IMR-90 (cell line): Measurements from ENCODE around the gene GPC6. TPM values are rescaled to one million over a fixed set of nuclear protein-coding genes. Genes with fewer than 3 reads are reported as not detected.

Source experiments
- ATAC-seq: fragments of 200-7000 bp; cut with Tn5 transposase; 2 replicates; pipeline ENCODE4 v1.9.1; 2020; ENCODE audit warnings: low read depth, mild to moderate bottlenecking, moderate library complexity
- BruUV-seq: library from RNA; stranded (reverse); fragments of 400-500 nt; replicated peaks from 2 replicates; lab custom pipeline; 2021; lab: Mats Ljungman, UMichigan
- CTCF ChIA-PET: fragments of 300-600 bp; formaldehyde crosslinking; extraction: SDS; loops from one replicate; lab custom pipeline; 2021; ENCODE audit warnings: antibody characterized with exemption; lab: Yijun Ruan, JAX
- POLR2A ChIA-PET: fragments of 300-600 bp; sonication (Branson Sonifier 250); formaldehyde crosslinking; loops from one replicate; lab custom pipeline; 2022; ENCODE audit warnings: antibody characterized with exemption; ENCODE audit not compliant: unreplicated experiment; lab: Charles Lee
- DNase-seq: peaks from one replicate; pipeline ENCODE4 v3.0.0; 2013
- H2AFZ ChIP-seq: replicated peaks from 2 replicates; pipeline ENCODE3; 2013; ENCODE audit warnings: low read length, mild to moderate bottlenecking; ENCODE audit not compliant: poor library complexity
- H2AK5ac ChIP-seq: 2 replicates; pipeline ENCODE4 v1.6.1; 2013; ENCODE audit warnings: low read depth, low read length, inconsistent platforms
- H2AK9ac ChIP-seq: replicated peaks from 2 replicates; pipeline ENCODE3; 2013; ENCODE audit warnings: mild to moderate bottlenecking, low read depth, low read length, moderate library complexity; ENCODE audit not compliant: poor library complexity
- H2BK120ac ChIP-seq: 2 replicates; pipeline ENCODE4 v1.6.1; 2013; ENCODE audit warnings: low read depth, low read length, inconsistent platforms
- H2BK15ac ChIP-seq: 3 replicates; pipeline ENCODE4 v1.6.1; 2013; ENCODE audit warnings: low read depth, low read length, inconsistent platforms
- H2BK20ac ChIP-seq: 2 replicates; pipeline ENCODE4 v1.6.1; 2013; ENCODE audit warnings: low read depth, mild to moderate bottlenecking, inconsistent platforms, low read length, moderate library complexity
- H2BK5ac ChIP-seq: 2 replicates; pipeline ENCODE4 v1.6.1; 2013; ENCODE audit warnings: mild to moderate bottlenecking, low read depth, low read length, inconsistent platforms; ENCODE audit not compliant: poor library complexity, severe bottlenecking
- H3K14ac ChIP-seq: replicated peaks from 2 replicates; pipeline ENCODE4 v1.6.1; 2013; ENCODE audit warnings: low read depth, low read length, inconsistent platforms
- H3K18ac ChIP-seq: 2 replicates; pipeline ENCODE4 v1.6.1; 2013; ENCODE audit warnings: low read depth, low read length, control low read depth
- H3K23ac ChIP-seq: 2 replicates; pipeline ENCODE4 v1.6.1; 2013; ENCODE audit warnings: low read depth, low read length, inconsistent platforms
- H3K27ac ChIP-seq: 2 replicates; pipeline ENCODE4 v1.5.1; 2013; ENCODE audit warnings: mild to moderate bottlenecking, control low read depth, low read length; ENCODE audit not compliant: insufficient read depth
- H3K27me3 ChIP-seq: 2 replicates; pipeline ENCODE4 v1.6.1; 2013; ENCODE audit warnings: low read length; ENCODE audit not compliant: control insufficient read depth, insufficient read depth
- H3K36me3 ChIP-seq: 2 replicates; pipeline ENCODE4 v1.6.1; 2013; ENCODE audit warnings: low read length, mixed read lengths; ENCODE audit not compliant: control insufficient read depth, insufficient read depth
- H3K4ac ChIP-seq: 2 replicates; pipeline ENCODE4 v1.6.1; 2013; ENCODE audit warnings: low read depth, low read length, inconsistent platforms
- H3K4me1 ChIP-seq: 2 replicates; pipeline ENCODE4 v1.6.1; 2013; ENCODE audit warnings: low read length, mixed read lengths; ENCODE audit not compliant: control insufficient read depth, insufficient read depth
- H3K4me2 ChIP-seq: 2 replicates; pipeline ENCODE4 v1.6.1; 2013; ENCODE audit warnings: low read depth, mild to moderate bottlenecking, control low read depth, low read length, moderate library complexity
- H3K4me3 ChIP-seq: 2 replicates; pipeline ENCODE4 v1.5.1; 2013; ENCODE audit warnings: low read depth, mild to moderate bottlenecking, control low read depth, low read length, moderate library complexity; ENCODE audit not compliant: insufficient read depth
- H3K56ac ChIP-seq: 2 replicates; pipeline ENCODE4 v1.6.1; 2013; ENCODE audit warnings: low read length, inconsistent platforms; ENCODE audit not compliant: insufficient read depth; ENCODE audit errors: extremely low read depth
- H3K79me1 ChIP-seq, 2 experiments: 2 replicates each; pipeline ENCODE4 v1.6.1; 2013; ENCODE audit warnings: low read length in 2 of 2, inconsistent platforms in 1 of 2, low read depth in 1 of 2
- H3K9ac ChIP-seq: 2 replicates; pipeline ENCODE4 v1.6.1; 2013; ENCODE audit warnings: low read depth, low read length, control low read depth
- H3K9me1 ChIP-seq: 2 replicates; pipeline ENCODE4 v1.6.1; 2013; ENCODE audit warnings: low read length, inconsistent platforms; ENCODE audit not compliant: insufficient read depth
- H3K9me3 ChIP-seq: 2 replicates; pipeline ENCODE4 v1.6.1; 2013; ENCODE audit warnings: low read length; ENCODE audit not compliant: control insufficient read depth, insufficient read depth
- H4K20me1 ChIP-seq: 2 replicates; pipeline ENCODE4 v1.6.1; 2013; ENCODE audit warnings: low read length, inconsistent platforms; ENCODE audit not compliant: insufficient read depth
- H4K5ac ChIP-seq: 2 replicates; pipeline ENCODE4 v1.6.1; 2013; ENCODE audit warnings: mild to moderate bottlenecking, low read depth, low read length, control low read depth
- H4K8ac ChIP-seq, 2 experiments: 2 replicates each; pipeline ENCODE4 v1.6.1; 2013; ENCODE audit warnings: low read depth in 2 of 2, low read length in 2 of 2, control low read depth in 1 of 2, inconsistent platforms in 1 of 2
- H4K91ac ChIP-seq: 2 replicates; pipeline ENCODE4 v1.6.1; 2013; ENCODE audit warnings: low read depth, low read length, inconsistent platforms; ENCODE audit not compliant: insufficient read depth
- BHLHE40 ChIP-seq: fragments of 150-350 bp; IDR thresholded peaks from 2 replicates; pipeline ENCODE4 v1.6.1; 2016; ENCODE audit warnings: mild to moderate bottlenecking, low read depth, low read length
- CEBPB ChIP-seq: IDR thresholded peaks from 2 replicates; pipeline ENCODE4 v1.6.1; 2012; ENCODE audit warnings: low read depth, low read length, improper control_type of control experiment
- CHD1 ChIP-seq: IDR thresholded peaks from 2 replicates; pipeline ENCODE4 v1.6.1; 2012; ENCODE audit warnings: low read depth, low read length, improper control_type of control experiment
- FOS ChIP-seq: fragments of 150-350 bp; IDR thresholded peaks from 2 replicates; pipeline ENCODE4 v1.6.1; 2016; ENCODE audit warnings: low read depth, low read length
- MAFK ChIP-seq: IDR thresholded peaks from 2 replicates; pipeline ENCODE4 v1.6.1; 2012; ENCODE audit warnings: low read depth, low read length, improper control_type of control experiment
- MAZ ChIP-seq: IDR thresholded peaks from 2 replicates; pipeline ENCODE4 v1.6.1; 2012; ENCODE audit warnings: low read depth, mild to moderate bottlenecking, low read length, improper control_type of control experiment, moderate library complexity, borderline replicate concordance
- MXI1 ChIP-seq: IDR thresholded peaks from 2 replicates; pipeline ENCODE4 v1.6.1; 2012; ENCODE audit warnings: low read depth, mild to moderate bottlenecking, low read length, moderate library complexity, borderline replicate concordance
- NFE2L2 ChIP-seq: fragments of 150-350 bp; IDR thresholded peaks from 2 replicates; pipeline ENCODE4 v1.6.1; 2016; ENCODE audit warnings: low read depth, mild to moderate bottlenecking, low read length
- POLR2A ChIP-seq: IDR thresholded peaks from 2 replicates; pipeline ENCODE4 v1.6.1; 2012; ENCODE audit warnings: mild to moderate bottlenecking, low read depth, low read length
- RAD21 ChIP-seq: IDR thresholded peaks from 2 replicates; pipeline ENCODE4 v1.6.1; 2012; ENCODE audit warnings: low read length, improper control_type of control experiment
- RCOR1 ChIP-seq: IDR thresholded peaks from 2 replicates; pipeline ENCODE4 v1.6.1; 2012; ENCODE audit warnings: mild to moderate bottlenecking, low read length, improper control_type of control experiment; ENCODE audit not compliant: insufficient replicate concordance
- RFX5 ChIP-seq: IDR thresholded peaks from 2 replicates; pipeline ENCODE4 v1.8.0; 2012; ENCODE audit warnings: low read depth, mild to moderate bottlenecking, low read length, moderate library complexity
- SMC3 ChIP-seq: fragments of 150-350 bp; IDR thresholded peaks from 2 replicates; pipeline ENCODE4 v1.6.1; 2016; ENCODE audit warnings: low read depth, mild to moderate bottlenecking, antibody characterized with exemption, low read length, moderate library complexity
- WGBS, 2 experiments: methylation state at CpG; one replicate each; pipeline versions ENCODE4 v1.1.5 to v1.1.7; 2013; ENCODE audit warnings: missing lambda C conversion rate in 2 of 2; ENCODE audit not compliant: insufficient read length in 1 of 2; ENCODE audit errors: extremely low coverage in 2 of 2; 5-methylcytosine and 5-hydroxymethylcytosine counted together
- dilution Hi-C: fragments of 300-500 bp; cut with HindIII; formaldehyde crosslinking; loops from one replicate; pipeline ENCODE4 v1.14.3; 2018; ENCODE audit warnings: low sequenced_read_pairs; ENCODE audit not compliant: unreplicated experiment
- in situ Hi-C: fragments of 300-500 bp; cut with MboI; formaldehyde crosslinking; loops from 3 replicates; pipeline ENCODE4 v1.14.3; 2019; ENCODE audit warnings: low sequenced_read_pairs, inconsistent platforms, mixed read lengths
- intact Hi-C: fragments of 100-400 bp; cut with micrococcal nuclease; formaldehyde crosslinking; loops from 2 replicates; pipeline ENCODE4 v1.10.0; 2022
- polyA plus RNA-seq, 3 experiments: library from polyadenylated mRNA; depleted of rRNA; stranded (reverse); fragments of >200 nt; gene quantifications; 2 replicates each; pipeline ENCODE4 v1.2.3, GENCODE V29; 2012; ENCODE audit warnings: low replicate concordance in 1 of 3
- total RNA-seq: library from RNA; depleted of rRNA; stranded (reverse); fragments of >200 nt; gene quantifications from 2 replicates; pipeline ENCODE4 v1.2.3, GENCODE V29; 2012
- TF ChIP-seq, protein P1 (sequence below): fragments of 150-350 bp; IDR thresholded peaks from 2 replicates; pipeline ENCODE4 v1.6.1; 2016; ENCODE audit warnings: low read depth, mild to moderate bottlenecking, low read length, moderate library complexity, borderline replicate concordance
- TF ChIP-seq, protein P2 (sequence below): conservative IDR thresholded peaks from 2 replicates; pipeline ENCODE4 v1.5.1; 2012; ENCODE audit warnings: mild to moderate bottlenecking, low read depth, low read length, improper control_type of control experiment
- TF ChIP-seq, protein P3 (sequence below): fragments of 150-350 bp; IDR thresholded peaks from 2 replicates; pipeline ENCODE4 v1.6.1; 2017; ENCODE audit warnings: mild to moderate bottlenecking, antibody characterized with exemption, low read length, low read depth

The GPC6 gene
- total and polyA plus RNA-seq, 2 of the 4 experiments (the other 2 are of a cell fraction), result 14.9 to 39.4 TPM

DNA sequence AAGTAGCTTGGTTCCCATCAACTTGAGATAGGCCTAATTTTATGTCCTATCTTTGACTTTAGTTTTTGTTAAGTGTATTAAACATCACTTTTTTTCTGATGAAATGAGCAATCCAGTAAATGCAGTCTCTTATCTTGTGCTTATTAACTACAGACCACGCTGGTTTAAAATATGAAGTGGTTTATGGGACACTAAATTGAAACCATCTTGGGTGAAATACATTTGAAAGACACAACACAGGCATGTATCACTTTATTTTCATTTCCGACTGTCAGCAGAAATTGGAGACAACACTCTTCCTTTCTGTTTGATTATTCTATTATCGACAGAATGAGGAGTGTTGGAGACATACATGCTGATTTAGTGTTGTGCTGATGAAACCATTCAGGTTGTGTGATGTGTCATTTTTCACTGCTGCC, 447.7 kb downstream of the GPC6 start:
- DNase-seq, result no peak

More for the DNA sequence above, 447.7 kb downstream of the GPC6 start:
- dilution Hi-C loops (no loop called here), intact Hi-C loops (no loop called here), in situ Hi-C loops (no loop called here)
- Histone ChIP-seq H3K4ac (no peak overlapping the region), H3K4me1 (no peaks in the 10 kb centered on the region), H3K36me3 (no peaks in the 10 kb centered on the region), H3K18ac (no peak overlapping the region), H4K8ac (no peak overlapping the region), H3K9me1 (no peaks in the 10 kb centered on the region), H3K9me3 (no peaks in the 10 kb centered on the region), H3K27me3 (no peaks in the 10 kb centered on the region), H3K23ac (no peak overlapping the region), H2AFZ (no peak overlapping the region), H3K79me1 (no peaks in the 10 kb centered on the region), H2AK9ac (no peak overlapping the region), H3K27ac (no peak overlapping the region), H4K20me1 (no peaks in the 10 kb centered on the region), H3K4me3 (no peak overlapping the region), H2BK5ac (no peak overlapping the region), H4K5ac (no peak overlapping the region), H3K56ac (no peak overlapping the region), H4K91ac (no peak overlapping the region), H2BK120ac (no peak overlapping the region), H2BK20ac (no peak overlapping the region), H3K9ac (no peak overlapping the region), H2BK15ac (no peak overlapping the region), H3K14ac (no peak overlapping the region), H2AK5ac (no peak overlapping the region), H3K4me2 (no peak overlapping the region)
- ChIA-PET POLR2A (no interaction called here), CTCF (no interaction called here)
- WGBS, 2 experiments, result no CpG with 5 or more reads among the region's 3 CpGs
- TF ChIP-seq POLR2A, result no peak
- TF ChIP-seq CEBPB, result no peak
- TF ChIP-seq SMC3, result no peak
- no peak for TF ChIP-seq BHLHE40
- TF ChIP-seq MAFK, result no peak
- TF ChIP-seq, protein P1, sequence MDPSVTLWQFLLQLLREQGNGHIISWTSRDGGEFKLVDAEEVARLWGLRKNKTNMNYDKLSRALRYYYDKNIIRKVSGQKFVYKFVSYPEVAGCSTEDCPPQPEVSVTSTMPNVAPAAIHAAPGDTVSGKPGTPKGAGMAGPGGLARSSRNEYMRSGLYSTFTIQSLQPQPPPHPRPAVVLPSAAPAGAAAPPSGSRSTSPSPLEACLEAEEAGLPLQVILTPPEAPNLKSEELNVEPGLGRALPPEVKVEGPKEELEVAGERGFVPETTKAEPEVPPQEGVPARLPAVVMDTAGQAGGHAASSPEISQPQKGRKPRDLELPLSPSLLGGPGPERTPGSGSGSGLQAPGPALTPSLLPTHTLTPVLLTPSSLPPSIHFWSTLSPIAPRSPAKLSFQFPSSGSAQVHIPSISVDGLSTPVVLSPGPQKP, result no peak
- TF ChIP-seq, protein P2, sequence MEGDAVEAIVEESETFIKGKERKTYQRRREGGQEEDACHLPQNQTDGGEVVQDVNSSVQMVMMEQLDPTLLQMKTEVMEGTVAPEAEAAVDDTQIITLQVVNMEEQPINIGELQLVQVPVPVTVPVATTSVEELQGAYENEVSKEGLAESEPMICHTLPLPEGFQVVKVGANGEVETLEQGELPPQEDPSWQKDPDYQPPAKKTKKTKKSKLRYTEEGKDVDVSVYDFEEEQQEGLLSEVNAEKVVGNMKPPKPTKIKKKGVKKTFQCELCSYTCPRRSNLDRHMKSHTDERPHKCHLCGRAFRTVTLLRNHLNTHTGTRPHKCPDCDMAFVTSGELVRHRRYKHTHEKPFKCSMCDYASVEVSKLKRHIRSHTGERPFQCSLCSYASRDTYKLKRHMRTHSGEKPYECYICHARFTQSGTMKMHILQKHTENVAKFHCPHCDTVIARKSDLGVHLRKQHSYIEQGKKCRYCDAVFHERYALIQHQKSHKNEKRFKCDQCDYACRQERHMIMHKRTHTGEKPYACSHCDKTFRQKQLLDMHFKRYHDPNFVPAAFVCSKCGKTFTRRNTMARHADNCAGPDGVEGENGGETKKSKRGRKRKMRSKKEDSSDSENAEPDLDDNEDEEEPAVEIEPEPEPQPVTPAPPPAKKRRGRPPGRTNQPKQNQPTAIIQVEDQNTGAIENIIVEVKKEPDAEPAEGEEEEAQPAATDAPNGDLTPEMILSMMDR, result no peak
- no peak for TF ChIP-seq MAZ
- TF ChIP-seq NFE2L2, result no peak
- no peak for TF ChIP-seq RCOR1
- TF ChIP-seq RFX5, result no peak
- TF ChIP-seq FOS, result no peak
- TF ChIP-seq RAD21, result no peak
- TF ChIP-seq, protein P3, sequence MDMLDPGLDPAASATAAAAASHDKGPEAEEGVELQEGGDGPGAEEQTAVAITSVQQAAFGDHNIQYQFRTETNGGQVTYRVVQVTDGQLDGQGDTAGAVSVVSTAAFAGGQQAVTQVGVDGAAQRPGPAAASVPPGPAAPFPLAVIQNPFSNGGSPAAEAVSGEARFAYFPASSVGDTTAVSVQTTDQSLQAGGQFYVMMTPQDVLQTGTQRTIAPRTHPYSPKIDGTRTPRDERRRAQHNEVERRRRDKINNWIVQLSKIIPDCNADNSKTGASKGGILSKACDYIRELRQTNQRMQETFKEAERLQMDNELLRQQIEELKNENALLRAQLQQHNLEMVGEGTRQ, result no peak
- no peak for TF ChIP-seq CHD1
- TF ChIP-seq MXI1, result no peak
- no peak for ATAC-seq
- BruUV-seq, result no TSS peak
